Natural killer cell treated with Interleukin-12 subunit alpha and Interleukin-12 subunit beta and Interleukin-15 and Interleukin-18, amount 100 ng/mL, for 72 hours (primary cell): ENCODE results near the gene SIRPB2. TPM values are rescaled to one million over a fixed set of nuclear protein-coding genes. Genes with fewer than 3 reads are reported as not detected.
A peak's percentile ranks its signal among the peaks of the same experiment; 100 is the strongest.
"Not testable (repeated sequence)": the region's sequence is repeated elsewhere in the genome, so short reads cannot be mapped to it uniquely, and the experiment has no call there.

Experiments used
- ATAC-seq, 2 donors: fragments of 150-1000 bp; cut with Tn5 transposase in 1 of 2; sonication (Bioruptor Pico), chemical (Tn5 transposase) in 1 of 2; 2 replicates each; pipeline ENCODE4 v1.10.0; 2021
- DNase-seq: peaks from one replicate; pipeline ENCODE4 v3.0.0; 2022; ENCODE audit warnings: low spot score
- H3K27ac Mint-ChIP-seq, 2 donors: 1 replicate in 1 of 2; 2 replicates in 1 of 2; pipeline ENCODE4 v1.8.0; 2022; ENCODE audit warnings: mixed read lengths in 2 of 2, mild to moderate bottlenecking in 1 of 2, moderate library complexity in 1 of 2
- H3K27me3 Mint-ChIP-seq, 2 donors: 1 replicate in 1 of 2; 2 replicates in 1 of 2; pipeline ENCODE4 v1.8.0; 2022; ENCODE audit warnings: mixed read lengths in 2 of 2
- H3K36me3 Mint-ChIP-seq: one replicate; pipeline ENCODE4 v1.8.0; 2022; ENCODE audit warnings: mixed read lengths
- H3K4me1 Mint-ChIP-seq, 2 donors: 1 replicate in 1 of 2; 2 replicates in 1 of 2; pipeline ENCODE4 v1.8.0; 2022; ENCODE audit warnings: low read depth in 2 of 2, mixed read lengths in 2 of 2, mild to moderate bottlenecking in 1 of 2
- H3K4me3 Mint-ChIP-seq: one replicate; pipeline ENCODE4 v1.8.0; 2022; ENCODE audit warnings: mixed read lengths
- H3K9me3 Mint-ChIP-seq: 2 replicates; pipeline ENCODE4 v1.8.0; 2022; ENCODE audit warnings: mixed read lengths
- total RNA-seq, 2 donors: library from RNA; stranded (reverse); gene quantifications; one replicate each; pipeline ENCODE4 v1.2.3, GENCODE V29; 2022

SIRPB2 gene
- total RNA-seq, 2 donors from 2014 or later: not detected

DNA sequence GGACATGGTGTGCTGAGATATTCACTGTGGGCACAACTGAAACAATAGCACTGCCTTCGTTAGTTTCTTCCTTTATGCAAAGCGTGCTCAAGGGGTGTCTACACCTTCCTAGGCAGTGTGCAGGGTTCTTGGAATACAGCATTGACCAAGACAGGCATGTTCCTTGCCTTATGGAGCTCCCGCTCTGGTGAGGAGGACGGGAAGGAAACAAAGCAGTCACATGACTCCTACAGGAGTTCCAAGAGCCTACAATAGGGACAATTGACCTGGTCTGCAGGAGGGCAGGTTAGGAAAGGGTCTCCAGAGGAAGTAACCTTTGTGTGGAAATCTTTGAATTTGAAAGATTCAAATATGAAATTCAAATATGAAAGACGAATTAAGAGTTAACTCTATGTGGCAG lies 25.8 kb upstream of the SIRPB2 start:
- peaks cover 23 to 37% of the 10 kb centered on the region in 2 donors for H3K27me3 Mint-ChIP-seq
- H3K27ac Mint-ChIP-seq: no peak overlapping the region
- DNase-seq (no peak), ATAC-seq (no peak)
- no peaks in the 10 kb centered on the region for H3K36me3 Mint-ChIP-seq
- peaks cover 4% of the 10 kb centered on the region for H3K9me3 Mint-ChIP-seq
- no peaks in the 10 kb centered on the region for H3K4me1 Mint-ChIP-seq
- no peak overlapping the region for H3K4me3 Mint-ChIP-seq

DNA sequence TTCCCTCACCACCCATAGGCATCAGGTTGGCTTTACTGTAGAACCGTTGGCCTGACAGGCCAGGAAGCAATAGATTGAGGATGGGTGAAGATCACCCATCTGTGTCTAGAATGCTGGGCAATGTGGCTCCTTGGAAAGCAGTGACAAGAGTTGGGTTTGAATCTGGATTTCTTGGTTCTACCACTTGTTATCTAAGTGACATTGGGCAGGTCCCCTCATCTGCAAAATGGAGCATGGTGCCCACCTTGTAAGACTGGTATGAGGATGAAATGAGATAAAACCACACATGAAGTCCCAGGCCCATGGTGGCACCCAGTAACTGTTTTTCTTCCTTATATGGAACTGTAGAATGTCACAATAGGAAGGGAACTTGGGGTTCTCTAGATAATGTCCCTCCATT lies 22.6 kb upstream of the SIRPB2 start:
- H3K9me3 Mint-ChIP-seq: peaks cover 4% of the 10 kb centered on the region
- H3K4me3 Mint-ChIP-seq: no peak overlapping the region
- peaks cover 21 to 29% of the 10 kb centered on the region in 2 donors for H3K27me3 Mint-ChIP-seq
- no peak overlapping the region for H3K27ac Mint-ChIP-seq
- ATAC-seq (no peak), DNase-seq (no peak)
- H3K36me3 Mint-ChIP-seq: no peaks in the 10 kb centered on the region
- H3K4me1 Mint-ChIP-seq: no peaks in the 10 kb centered on the region

DNA sequence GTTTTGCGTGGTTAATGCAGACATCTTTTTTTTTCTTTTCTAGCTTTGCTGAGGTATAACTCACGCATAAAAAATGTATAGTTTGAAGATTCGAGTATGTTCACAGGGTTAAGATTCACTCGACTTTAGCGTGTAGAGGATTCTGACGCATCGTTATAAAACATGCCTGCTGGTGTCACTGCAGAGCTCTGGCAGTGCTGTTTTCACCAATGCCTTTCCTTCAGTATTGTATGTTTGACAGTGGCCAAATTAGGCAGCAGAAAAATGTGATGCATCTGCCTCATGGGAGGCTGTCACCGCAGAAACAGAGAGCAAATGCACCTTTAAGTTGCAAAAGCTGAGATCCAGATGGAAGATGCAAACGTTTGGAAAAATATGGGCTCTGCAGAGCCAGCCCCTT lies 18.0 kb upstream of the SIRPB2 start:
- H3K27me3 Mint-ChIP-seq: peaks cover 26 to 52% of the 10 kb centered on the region in 2 donors
- ATAC-seq: no peak

DNA sequence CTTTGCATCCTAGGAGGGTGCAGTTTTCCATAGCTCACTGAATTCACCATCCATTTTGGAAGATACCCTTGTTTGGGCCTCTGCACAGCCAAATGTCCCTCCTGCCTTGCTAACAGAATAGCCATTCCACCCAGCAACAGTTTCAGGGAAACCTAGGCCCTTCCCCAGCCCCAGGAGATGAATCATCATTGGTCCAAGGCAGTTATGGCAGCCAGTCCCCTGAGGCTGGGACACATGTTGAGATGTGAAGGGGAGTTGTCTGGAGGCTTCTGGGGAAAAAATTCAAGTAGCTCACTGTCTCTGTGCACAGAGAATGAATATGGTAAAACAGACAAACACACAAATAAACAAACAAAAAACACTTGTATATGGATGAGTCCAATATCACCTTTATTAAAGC lies 17.4 kb upstream of the SIRPB2 start:
- ATAC-seq (no peak), DNase-seq (no peak)
- peaks cover 4% of the 10 kb centered on the region for H3K9me3 Mint-ChIP-seq
- no peak overlapping the region for H3K4me3 Mint-ChIP-seq
- H3K27ac Mint-ChIP-seq: no peak overlapping the region
- H3K36me3 Mint-ChIP-seq: peaks cover under 1% of the 10 kb centered on the region
- H3K4me1 Mint-ChIP-seq: peaks cover under 1 to 1% of the 10 kb centered on the region in 2 donors
- peaks cover 24 to 50% of the 10 kb centered on the region in 2 donors for H3K27me3 Mint-ChIP-seq

More for the DNA sequence above, 18.0 kb upstream of the SIRPB2 start:
- Mint-ChIP-seq H3K4me3 (no peak overlapping the region), H3K9me3 (peaks cover 4% of the 10 kb centered on the region), H3K36me3 (no peaks in the 10 kb centered on the region), H3K27ac (no peak overlapping the region), H3K4me1 (no peaks in the 10 kb centered on the region)
- no peak for DNase-seq

DNA sequence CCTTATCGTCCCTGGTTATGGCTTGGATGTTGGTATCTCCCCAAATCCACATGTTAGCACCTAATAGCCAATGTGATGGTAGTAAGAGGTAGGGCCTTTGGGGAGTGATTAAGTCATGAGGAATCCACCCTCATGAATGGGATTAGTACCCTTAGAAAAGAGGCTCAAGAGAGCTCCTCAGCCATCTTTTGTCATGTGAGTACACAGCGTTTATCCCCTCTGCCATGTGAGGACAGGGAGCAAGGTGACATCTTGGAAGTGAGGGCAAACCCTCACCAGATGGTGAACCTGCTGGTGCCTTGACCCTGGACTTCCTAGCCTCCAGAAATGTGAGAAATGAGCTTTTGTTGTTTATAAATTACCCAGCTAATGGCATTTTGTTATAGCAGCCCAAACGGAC lies 16.1 kb upstream of the SIRPB2 start:
- H3K4me1 Mint-ChIP-seq: peaks cover 2 to 4% of the 10 kb centered on the region in 2 donors
- peaks cover 32 to 59% of the 10 kb centered on the region in 2 donors for H3K27me3 Mint-ChIP-seq
- H3K9me3 Mint-ChIP-seq: no peaks in the 10 kb centered on the region
- DNase-seq (no peak), ATAC-seq (no peak)
- H3K4me3 Mint-ChIP-seq: no peak overlapping the region
- peaks cover 5% of the 10 kb centered on the region for H3K36me3 Mint-ChIP-seq
- H3K27ac Mint-ChIP-seq: no peak overlapping the region

DNA sequence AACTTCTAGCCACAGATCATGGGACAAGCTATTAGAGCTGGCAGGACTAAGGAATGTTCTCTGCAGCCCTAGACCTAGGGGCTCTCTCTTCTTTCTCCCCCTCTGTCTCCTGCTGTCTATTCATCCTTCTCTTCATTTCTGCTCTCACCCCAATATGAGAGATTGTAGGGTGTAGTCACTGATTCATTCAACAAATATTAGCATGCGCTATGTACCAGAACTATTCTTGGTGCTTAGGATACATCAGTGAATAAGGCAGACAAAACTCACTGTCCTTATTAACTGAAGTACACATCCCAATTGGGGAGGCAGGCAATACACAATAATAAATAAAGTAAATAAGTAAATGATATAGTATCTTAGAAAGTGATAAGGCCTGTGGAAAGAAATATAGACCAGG lies 14.7 kb upstream of the SIRPB2 start:
- Mint-ChIP-seq H3K4me3 (no peak overlapping the region), H3K36me3 (peaks cover 5% of the 10 kb centered on the region), H3K4me1 (peaks cover 2 to 4% of the 10 kb centered on the region in 2 donors), H3K27ac (no peak overlapping the region), H3K9me3 (no peaks in the 10 kb centered on the region), H3K27me3 (peaks cover 29 to 55% of the 10 kb centered on the region in 2 donors)
- DNase-seq (no peak), ATAC-seq (no peak)

DNA sequence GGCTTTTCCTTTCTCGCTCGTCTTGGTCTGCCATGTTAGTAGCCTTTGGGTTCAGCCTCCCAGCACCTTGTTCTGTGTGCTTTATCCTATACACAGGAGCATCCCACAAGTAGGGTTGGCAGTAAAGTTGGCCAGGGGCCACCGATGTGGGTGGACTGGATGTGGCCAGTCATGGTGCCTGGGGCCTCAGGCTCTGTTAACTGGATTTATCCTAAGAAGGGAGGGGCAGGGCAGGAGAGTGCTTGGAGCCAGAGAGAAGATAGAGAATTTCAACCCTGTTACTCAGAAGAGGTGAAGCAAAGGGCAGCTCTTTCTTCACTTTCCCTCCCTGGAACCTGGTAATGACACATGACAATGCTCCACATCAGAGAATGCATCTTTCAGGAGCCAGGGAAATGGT lies 14.1 kb upstream of the SIRPB2 start:
- H3K9me3 Mint-ChIP-seq: no peaks in the 10 kb centered on the region
- DNase-seq (no peak), ATAC-seq (no peak)
- peaks cover 5% of the 10 kb centered on the region for H3K36me3 Mint-ChIP-seq
- H3K4me3 Mint-ChIP-seq: no peak overlapping the region
- no peak overlapping the region for H3K27ac Mint-ChIP-seq
- peaks cover 31 to 58% of the 10 kb centered on the region in 2 donors for H3K27me3 Mint-ChIP-seq
- H3K4me1 Mint-ChIP-seq: peaks cover 2 to 4% of the 10 kb centered on the region in 2 donors

DNA sequence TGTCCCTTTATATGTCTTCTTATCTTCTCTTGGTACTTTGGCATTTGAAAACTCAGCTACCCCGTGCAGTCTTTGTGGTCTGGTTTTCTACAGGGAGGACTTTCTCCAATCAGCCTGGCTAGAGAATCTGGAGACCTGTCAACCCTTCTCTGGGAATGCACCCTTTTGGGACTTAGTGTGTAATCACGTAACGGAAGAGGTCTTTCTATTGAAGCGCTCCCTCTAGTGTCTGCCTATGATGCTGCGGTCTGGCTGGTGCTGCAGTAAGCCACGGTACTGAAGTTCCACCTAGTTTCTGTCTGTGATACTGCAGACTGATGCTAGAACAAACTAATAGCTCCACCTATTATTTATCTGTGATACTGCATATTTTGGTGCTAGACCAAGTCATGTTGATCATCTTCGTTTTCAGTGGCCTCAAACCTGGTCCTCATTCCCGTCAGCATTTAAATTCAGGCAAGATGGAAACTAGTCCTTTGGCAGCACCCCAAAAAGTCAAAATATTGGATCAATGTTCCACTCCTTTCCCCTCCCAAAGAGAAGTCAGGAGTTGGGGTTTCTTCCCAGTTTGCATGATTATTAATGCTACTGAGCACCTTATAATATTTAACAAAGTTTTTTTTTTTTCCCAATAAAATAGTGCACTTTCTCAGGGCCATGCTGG lies 12.5 kb upstream of the SIRPB2 start:
- DNase-seq (peak; percentile 71), ATAC-seq (peak; percentile 86 to 90)
- H3K36me3 Mint-ChIP-seq: peaks cover 5% of the 10 kb centered on the region
- no peaks in the 10 kb centered on the region for H3K9me3 Mint-ChIP-seq
- H3K4me1 Mint-ChIP-seq: peaks cover 2 to 4% of the 10 kb centered on the region in 2 donors
- no peak overlapping the region for H3K4me3 Mint-ChIP-seq
- no peak overlapping the region for H3K27ac Mint-ChIP-seq
- H3K27me3 Mint-ChIP-seq: peaks cover 40 to 70% of the 10 kb centered on the region in 2 donors

DNA sequence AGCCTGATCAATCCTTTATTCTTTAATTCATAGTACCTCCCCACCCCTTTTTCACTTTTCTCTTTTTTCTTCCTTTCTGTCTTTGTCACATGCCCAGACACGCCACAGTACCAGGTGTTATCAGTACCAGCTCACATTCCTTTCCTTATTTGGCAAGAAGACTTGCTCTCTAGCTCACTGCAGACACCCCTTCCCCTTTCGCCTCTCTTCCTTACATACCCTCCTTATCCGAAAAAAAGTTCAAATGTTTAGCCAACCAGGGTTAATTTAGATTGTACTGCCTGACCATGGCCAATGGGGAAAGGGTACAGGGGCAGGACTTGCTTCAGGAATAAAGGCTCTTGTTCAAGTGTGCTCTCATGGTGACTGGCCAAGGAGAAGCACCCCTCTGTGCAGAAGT lies 9.3 kb upstream of the SIRPB2 start:
- Mint-ChIP-seq H3K27ac (no peak overlapping the region), H3K36me3 (peaks cover 12% of the 10 kb centered on the region), H3K9me3 (no peaks in the 10 kb centered on the region), H3K27me3 (peaks cover 54 to 78% of the 10 kb centered on the region in 2 donors), H3K4me3 (no peak overlapping the region), H3K4me1 (peaks cover 2 to 4% of the 10 kb centered on the region in 2 donors)
- DNase-seq: no peak
- no peak for ATAC-seq

DNA sequence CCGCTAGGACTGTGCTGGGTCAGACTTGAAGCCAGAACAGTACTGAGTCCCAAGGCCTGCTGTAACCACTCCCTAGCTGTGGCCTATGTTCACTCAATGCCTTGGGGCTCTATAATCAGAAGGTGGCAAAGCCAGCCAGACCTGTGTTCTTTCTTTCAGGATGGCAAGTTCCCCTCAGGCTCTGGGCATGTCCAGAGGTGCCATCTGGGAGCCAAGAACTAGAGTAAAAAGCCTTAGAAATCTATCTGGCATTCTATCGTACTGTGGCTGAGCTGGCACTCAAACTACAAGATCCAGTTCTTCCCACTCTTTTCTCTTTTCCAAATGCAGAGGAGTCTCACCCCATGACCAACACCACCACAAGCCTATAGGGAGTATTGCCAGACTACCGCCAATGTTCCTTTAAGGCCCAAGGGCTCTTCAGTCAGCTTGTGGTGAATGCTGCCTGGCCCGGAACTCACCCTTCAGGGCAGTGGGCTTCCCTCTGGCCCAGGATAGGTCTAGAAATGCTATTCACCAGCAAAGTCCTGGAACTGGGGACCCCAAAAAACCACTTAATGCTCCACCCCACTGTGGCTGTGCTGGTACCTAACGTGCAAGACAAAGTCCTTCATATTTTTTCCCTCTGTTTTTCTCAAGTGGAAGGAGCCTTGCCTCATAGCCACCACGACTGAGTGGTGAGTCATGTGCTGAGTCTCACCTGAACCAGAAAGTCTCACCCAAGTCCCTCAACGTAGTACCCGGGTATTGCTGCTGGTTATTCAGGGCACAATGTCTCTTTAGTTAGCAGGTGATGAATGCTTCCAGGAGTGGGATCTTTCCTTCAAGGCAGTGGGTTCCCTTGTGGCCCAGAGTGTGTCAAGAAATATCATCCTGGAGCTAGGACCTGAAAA lies 8.6 kb upstream of the SIRPB2 start:
- H3K9me3 Mint-ChIP-seq: no peaks in the 10 kb centered on the region
- peaks cover 59 to 83% of the 10 kb centered on the region in 2 donors for H3K27me3 Mint-ChIP-seq
- no peak for DNase-seq
- no peak overlapping the region for H3K27ac Mint-ChIP-seq
- peaks cover 2 to 4% of the 10 kb centered on the region in 2 donors for H3K4me1 Mint-ChIP-seq
- peaks cover 12% of the 10 kb centered on the region for H3K36me3 Mint-ChIP-seq
- no peak overlapping the region for H3K4me3 Mint-ChIP-seq
- no peak for ATAC-seq

DNA sequence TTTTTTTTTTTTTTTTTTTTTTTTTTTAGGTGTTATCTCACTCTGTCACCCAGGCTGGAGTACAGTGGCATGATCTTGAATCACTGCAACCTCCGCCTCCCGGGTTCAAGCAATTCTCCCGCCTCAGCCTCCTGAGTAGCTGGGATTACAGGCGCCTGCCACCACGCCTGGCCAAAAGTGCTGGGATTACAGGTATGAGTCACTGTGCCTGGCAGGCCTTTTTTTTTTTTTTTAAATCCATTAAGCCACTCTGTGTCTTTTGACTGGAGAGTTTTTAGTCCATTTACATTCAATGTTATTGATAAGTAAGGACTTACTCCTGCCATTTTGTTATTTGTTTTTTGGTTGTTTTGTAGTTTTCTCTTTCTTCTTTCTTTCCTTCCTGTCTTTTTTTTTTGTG lies 6.2 kb upstream of the SIRPB2 start:
- H3K27me3 Mint-ChIP-seq: peaks cover 63 to 77% of the 10 kb centered on the region in 2 donors
- not testable (repeated sequence) for ATAC-seq, DNase-seq, H3K36me3 Mint-ChIP-seq, H3K4me1 Mint-ChIP-seq, H3K9me3 Mint-ChIP-seq, H3K27ac Mint-ChIP-seq, H3K4me3 Mint-ChIP-seq

DNA sequence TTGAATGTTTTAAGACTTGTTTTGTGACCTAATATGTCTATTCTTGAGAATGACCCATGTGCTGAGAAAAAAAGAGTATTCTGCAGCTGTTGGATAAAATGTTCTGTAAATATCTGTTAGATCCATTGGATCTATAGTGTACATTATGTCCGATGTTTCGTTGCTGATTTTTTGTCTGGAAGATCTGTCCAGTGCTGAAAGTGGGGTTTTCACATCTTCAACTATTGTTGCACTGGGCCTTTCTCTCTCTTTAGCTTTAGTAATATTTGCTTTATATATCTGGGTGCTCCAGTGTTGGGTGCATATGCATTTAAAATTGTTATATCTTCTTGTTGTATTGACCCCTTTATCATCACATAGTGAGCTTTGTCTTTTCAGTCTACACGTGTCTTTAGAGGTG lies 5.7 kb upstream of the SIRPB2 start:
- no peak for DNase-seq
- Mint-ChIP-seq H3K4me1 (no peaks in the 10 kb centered on the region), H3K27me3 (peaks cover 61 to 72% of the 10 kb centered on the region in 2 donors), H3K36me3 (peaks cover 7% of the 10 kb centered on the region), H3K4me3 (no peak overlapping the region), H3K27ac (no peak overlapping the region), H3K9me3 (no peaks in the 10 kb centered on the region)
- ATAC-seq: no peak

DNA sequence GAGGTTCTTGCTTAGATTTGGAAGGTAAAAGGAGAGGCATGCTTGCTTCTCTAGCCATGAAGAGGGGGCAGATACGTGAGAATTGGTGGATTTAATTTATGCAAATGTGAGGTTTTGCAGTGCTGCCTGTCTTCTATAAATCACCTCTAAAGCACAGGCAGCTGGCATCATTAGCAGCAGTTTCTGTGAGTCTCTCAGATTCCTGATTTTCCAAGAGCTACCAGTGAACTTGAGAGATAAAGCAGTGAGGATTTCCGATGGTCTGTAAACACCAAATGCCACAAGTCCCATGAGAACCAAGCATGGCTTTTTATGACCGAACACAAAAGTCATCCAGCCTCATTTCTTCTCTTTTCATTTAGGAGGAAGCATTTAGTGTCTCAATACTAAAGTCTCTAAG lies 3.2 kb upstream of the SIRPB2 start:
- DNase-seq: no peak
- H3K27me3 Mint-ChIP-seq: peaks cover 53 to 55% of the 10 kb centered on the region in 2 donors
- no peak overlapping the region for H3K27ac Mint-ChIP-seq

DNA sequence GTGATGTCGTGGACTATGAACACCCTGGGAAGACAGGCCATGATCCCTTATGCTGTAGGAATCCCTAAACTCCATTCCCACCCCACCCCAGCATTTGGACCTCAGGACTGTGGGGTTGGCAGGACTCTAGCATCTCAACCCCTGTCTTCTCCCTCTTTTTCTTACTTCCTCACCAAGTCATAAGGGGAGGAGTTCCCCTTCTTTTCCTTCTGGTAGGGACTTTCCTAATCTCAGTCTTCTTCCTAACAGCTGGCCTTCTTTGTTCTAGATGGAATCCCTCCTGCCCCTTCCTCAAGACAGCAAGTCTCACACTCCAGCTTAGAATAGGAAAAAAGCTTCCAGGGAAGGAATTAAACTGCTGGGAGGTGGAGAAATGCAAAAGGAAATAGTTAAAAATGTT lies 2.3 kb upstream of the SIRPB2 start:
- no peak for ATAC-seq
- Mint-ChIP-seq H3K27ac (no peak overlapping the region), H3K4me3 (no peak overlapping the region), H3K9me3 (no peaks in the 10 kb centered on the region), H3K36me3 (peaks cover 7% of the 10 kb centered on the region), H3K4me1 (no peaks in the 10 kb centered on the region), H3K27me3 (peaks cover 54 to 55% of the 10 kb centered on the region in 2 donors)
- no peak for DNase-seq

More for the DNA sequence above, 3.2 kb upstream of the SIRPB2 start:
- Mint-ChIP-seq H3K4me1 (no peaks in the 10 kb centered on the region), H3K36me3 (peaks cover 7% of the 10 kb centered on the region), H3K4me3 (no peak overlapping the region), H3K9me3 (no peaks in the 10 kb centered on the region)
- no peak for ATAC-seq
